Neuronal stem cell (in vitro differentiated cells): ENCODE data around the gene CAMK1.
"Not testable (repeated sequence)": the region's sequence is repeated elsewhere in the genome, so short reads cannot be mapped to it uniquely, and the experiment has no call there.

Experiments
- DNase-seq: peaks from one replicate; pipeline ENCODE4 v3.0.0-alpha.2; 2013; ENCODE audit warnings: low spot score
- H2AFZ ChIP-seq: one replicate; pipeline ENCODE4 v1.6.1; 2013; ENCODE audit warnings: mild to moderate bottlenecking, low read length, inconsistent platforms
- H2AK5ac ChIP-seq: 2 replicates; pipeline ENCODE4 v1.6.1; 2013; ENCODE audit warnings: low read depth, mild to moderate bottlenecking, inconsistent platforms, low read length, moderate library complexity, mixed read lengths
- H2BK120ac ChIP-seq: 2 replicates; pipeline ENCODE4 v1.6.1; 2013; ENCODE audit warnings: low read depth, mild to moderate bottlenecking, inconsistent platforms, low read length, moderate library complexity, mixed read lengths
- H2BK12ac ChIP-seq: one replicate; pipeline ENCODE4 v1.6.1; 2013; ENCODE audit warnings: low read length, inconsistent platforms
- H2BK15ac ChIP-seq: 2 replicates; pipeline ENCODE4 v1.6.1; 2013; ENCODE audit warnings: mild to moderate bottlenecking, low read length, inconsistent platforms, mixed read lengths
- H2BK5ac ChIP-seq: one replicate; pipeline ENCODE4 v1.6.1; 2013; ENCODE audit warnings: inconsistent platforms, mild to moderate bottlenecking, low read length, moderate library complexity
- H3K14ac ChIP-seq: one replicate; pipeline ENCODE4 v1.6.1; 2013; ENCODE audit warnings: low read length, inconsistent platforms
- H3K18ac ChIP-seq: 2 replicates; pipeline ENCODE4 v1.6.1; 2013; ENCODE audit warnings: low read length, inconsistent platforms
- H3K23ac ChIP-seq: 2 replicates; pipeline ENCODE4 v1.6.1; 2013; ENCODE audit warnings: low read depth, mild to moderate bottlenecking, mixed read lengths, low read length, inconsistent platforms; ENCODE audit not compliant: poor library complexity
- H3K27ac ChIP-seq: replicated peaks from 3 replicates; pipeline ENCODE4 v1.5.1; 2013; ENCODE audit warnings: low read length, inconsistent platforms
- H3K27me3 ChIP-seq, 3 experiments: 2 replicates each; pipeline ENCODE4 v1.6.1; 2013; ENCODE audit warnings: low read length in 3 of 3, mild to moderate bottlenecking in 2 of 3, inconsistent platforms in 1 of 3, low read depth in 1 of 3, mixed read lengths in 1 of 3, moderate library complexity in 1 of 3; ENCODE audit not compliant: control insufficient read depth in 3 of 3, insufficient read depth in 3 of 3
- H3K36me3 ChIP-seq, 2 donors: replicated peaks in 1 of 2; 2 replicates each; pipeline ENCODE4 v1.6.1; 2013; ENCODE audit warnings: low read length in 2 of 2; ENCODE audit not compliant: control insufficient read depth in 2 of 2, insufficient read depth in 2 of 2
- H3K4ac ChIP-seq: 2 replicates; pipeline ENCODE4 v1.6.1; 2013; ENCODE audit warnings: inconsistent platforms, mild to moderate bottlenecking, low read length, moderate library complexity
- H3K4me1 ChIP-seq, 2 donors: 1 replicate in 1 of 2; 2 replicates in 1 of 2; pipeline ENCODE4 v1.6.1; 2013; ENCODE audit warnings: low read length in 2 of 2, low read depth in 1 of 2; ENCODE audit not compliant: control insufficient read depth in 2 of 2, insufficient read depth in 1 of 2
- H3K4me2 ChIP-seq: one replicate; pipeline ENCODE4 v1.6.1; 2013; ENCODE audit warnings: mild to moderate bottlenecking, low read length, inconsistent platforms; ENCODE audit not compliant: insufficient read depth, poor library complexity, severe bottlenecking
- H3K4me3 ChIP-seq, 2 donors: 2 replicates each; pipeline ENCODE4 v1.5.1; 2013; ENCODE audit warnings: low read length in 2 of 2, mild to moderate bottlenecking in 2 of 2, inconsistent platforms in 1 of 2, moderate library complexity in 1 of 2
- H3K79me1 ChIP-seq: one replicate; pipeline ENCODE4 v1.6.1; 2013; ENCODE audit warnings: low read depth, mild to moderate bottlenecking, inconsistent platforms, low read length, moderate library complexity
- H3K9ac ChIP-seq: one replicate; pipeline ENCODE4 v1.6.1; 2013; ENCODE audit warnings: mild to moderate bottlenecking, low read depth, low read length, inconsistent platforms; ENCODE audit not compliant: poor library complexity
- H3K9me3 ChIP-seq, 2 donors: replicated peaks in 1 of 2; 2 replicates each; pipeline versions ENCODE3 to v1.6.1; 2013; ENCODE audit warnings: low read length in 2 of 2, mild to moderate bottlenecking in 2 of 2, inconsistent platforms in 1 of 2, low read depth in 1 of 2, mixed read lengths in 1 of 2, moderate library complexity in 1 of 2; ENCODE audit not compliant: control insufficient read depth in 2 of 2, insufficient read depth in 1 of 2
- H4K8ac ChIP-seq: one replicate; pipeline ENCODE4 v1.6.1; 2013; ENCODE audit warnings: low read depth, mild to moderate bottlenecking, inconsistent platforms, low read length, moderate library complexity
- H4K91ac ChIP-seq: one replicate; pipeline ENCODE4 v1.6.1; 2013; ENCODE audit warnings: low read length, low read depth, mild to moderate bottlenecking, inconsistent platforms; ENCODE audit not compliant: poor library complexity
- WGBS, 2 donors: extraction: QIAGEN DNeasy Blood & Tissue Kit; methylation state at CpG; one replicate each; pipeline ENCODE4 v1.1.7; 2013; ENCODE audit warnings: missing lambda C conversion rate in 2 of 2, mixed read lengths in 1 of 2; ENCODE audit not compliant: insufficient read length in 2 of 2, insufficient replicate concordance in 1 of 2; ENCODE audit errors: extremely low coverage in 2 of 2; 5-methylcytosine and 5-hydroxymethylcytosine counted together

CAMK1 gene

GRCh38 chr3:9778143-9779074, 8.7 kb upstream of the CAMK1 start:
- no peak overlapping the region for H3K23ac ChIP-seq
- DNase-seq = no peak
- no peak overlapping the region for H3K14ac ChIP-seq
- WGBS, 2 donors = no CpG with 5 or more reads among the region's 5 CpGs
- no peaks in the 10 kb centered on the region for H3K9me3 ChIP-seq
- H2AFZ ChIP-seq = no peak overlapping the region
- H3K27ac ChIP-seq = no peak overlapping the region
- no peak overlapping the region for H2BK12ac ChIP-seq
- no peak overlapping the region for H2BK15ac ChIP-seq
- H4K91ac ChIP-seq = no peak overlapping the region
- no peak overlapping the region for H4K8ac ChIP-seq
- no peak overlapping the region for H3K4ac ChIP-seq
- peaks cover 3% of the 10 kb centered on the region for H3K79me1 ChIP-seq
- no peak overlapping the region for H3K9ac ChIP-seq
- no peak overlapping the region for H2BK5ac ChIP-seq
- no peaks in the 10 kb centered on the region for H3K4me1 ChIP-seq
- H3K4me3 ChIP-seq = no peak overlapping the region
- H3K36me3 ChIP-seq = peaks cover 15 to 46% of the 10 kb centered on the region in 2 donors
- H3K4me2 ChIP-seq = no peak overlapping the region
- no peak overlapping the region for H2AK5ac ChIP-seq
- H3K18ac ChIP-seq = no peak overlapping the region
- no peaks in the 10 kb centered on the region for H3K27me3 ChIP-seq
- no peak overlapping the region for H2BK120ac ChIP-seq

- no peak overlapping the region for H3K4me3 ChIP-seq
- no peak overlapping the region for H3K18ac ChIP-seq
- no peak overlapping the region for H3K4ac ChIP-seq
- H3K9me3 ChIP-seq = no peaks in the 10 kb centered on the region
- no peak overlapping the region for H2BK120ac ChIP-seq
- no peak overlapping the region for H2BK12ac ChIP-seq
- H3K14ac ChIP-seq = no peak overlapping the region
- H3K4me1 ChIP-seq = no peaks in the 10 kb centered on the region
- no peak overlapping the region for H3K27ac ChIP-seq
- no peak overlapping the region for H3K9ac ChIP-seq
- H2BK15ac ChIP-seq = no peak overlapping the region
- no CpG with 5 or more reads among the region's 1 CpG for WGBS, 2 donors
- no peak overlapping the region for H2BK5ac ChIP-seq
- no peaks in the 10 kb centered on the region for H3K27me3 ChIP-seq
- H4K91ac ChIP-seq = no peak overlapping the region
- peaks cover 3% of the 10 kb centered on the region for H3K79me1 ChIP-seq
- no peak overlapping the region for H2AK5ac ChIP-seq
- no peak overlapping the region for H3K4me2 ChIP-seq
- H3K36me3 ChIP-seq = peaks cover 13 to 39% of the 10 kb centered on the region in 2 donors
- no peak for DNase-seq
- no peak overlapping the region for H4K8ac ChIP-seq
- H3K23ac ChIP-seq = no peak overlapping the region
- H2AFZ ChIP-seq = no peak overlapping the region
Measured at GRCh38 chr3:9777694-9778021, 7.9 kb upstream of the CAMK1 start.

GRCh38 chr3:9776896-9777693, 7.3 kb upstream of the CAMK1 start:
- Histone ChIP-seq H2AK5ac (no peak overlapping the region), H3K14ac (no peak overlapping the region), H3K18ac (no peak overlapping the region), H3K4me2 (no peak overlapping the region), H3K9ac (no peak overlapping the region), H3K4ac (no peak overlapping the region), H2BK15ac (no peak overlapping the region), H3K4me1 (no peaks in the 10 kb centered on the region), H4K8ac (no peak overlapping the region), H2BK12ac (no peak overlapping the region), H2BK5ac (no peak overlapping the region), H3K4me3 (no peak overlapping the region), H3K36me3 (peaks cover 13 to 33% of the 10 kb centered on the region in 2 donors), H3K27ac (no peak overlapping the region), H3K23ac (no peak overlapping the region), H3K27me3 (no peaks in the 10 kb centered on the region), H3K79me1 (peaks cover 3% of the 10 kb centered on the region), H2BK120ac (no peak overlapping the region), H2AFZ (no peak overlapping the region), H3K9me3 (no peaks in the 10 kb centered on the region), H4K91ac (no peak overlapping the region)
- DNase-seq = no peak
- WGBS, 2 donors = 100% methylated on average over 1 of the region's 5 CpGs; no CpG with 5 or more reads in 1 of the 2 donors

- H3K4me1 ChIP-seq = peaks cover 0 to 10% of the 10 kb centered on the region in 2 donors
- not testable (repeated sequence) for H3K9ac ChIP-seq, H3K23ac ChIP-seq, H3K4me2 ChIP-seq, H3K14ac ChIP-seq, H2BK15ac ChIP-seq, H3K9me3 ChIP-seq, H3K18ac ChIP-seq, H4K8ac ChIP-seq, H2BK12ac ChIP-seq, H4K91ac ChIP-seq, H3K36me3 ChIP-seq, H2AK5ac ChIP-seq, H3K79me1 ChIP-seq, H3K4ac ChIP-seq, H3K27me3 ChIP-seq, H2BK5ac ChIP-seq, H3K27ac ChIP-seq, H3K4me3 ChIP-seq, DNase-seq, H2AFZ ChIP-seq, H2BK120ac ChIP-seq
- WGBS, 2 donors = no CpG with 5 or more reads among the region's 2 CpGs
Measured at GRCh38 chr3:9771007-9771406, 1.3 kb upstream of the CAMK1 start.
